Measurements from ENCODE around the gene TMEM121. TPM values are rescaled to one million over a fixed set of nuclear protein-coding genes. Genes with fewer than 3 reads are reported as not detected.

TMEM121 gene
- total RNA-seq, 4 donors from 2014 or later: 3.9 to 6.7 (median 5.2) TPM

DNA sequence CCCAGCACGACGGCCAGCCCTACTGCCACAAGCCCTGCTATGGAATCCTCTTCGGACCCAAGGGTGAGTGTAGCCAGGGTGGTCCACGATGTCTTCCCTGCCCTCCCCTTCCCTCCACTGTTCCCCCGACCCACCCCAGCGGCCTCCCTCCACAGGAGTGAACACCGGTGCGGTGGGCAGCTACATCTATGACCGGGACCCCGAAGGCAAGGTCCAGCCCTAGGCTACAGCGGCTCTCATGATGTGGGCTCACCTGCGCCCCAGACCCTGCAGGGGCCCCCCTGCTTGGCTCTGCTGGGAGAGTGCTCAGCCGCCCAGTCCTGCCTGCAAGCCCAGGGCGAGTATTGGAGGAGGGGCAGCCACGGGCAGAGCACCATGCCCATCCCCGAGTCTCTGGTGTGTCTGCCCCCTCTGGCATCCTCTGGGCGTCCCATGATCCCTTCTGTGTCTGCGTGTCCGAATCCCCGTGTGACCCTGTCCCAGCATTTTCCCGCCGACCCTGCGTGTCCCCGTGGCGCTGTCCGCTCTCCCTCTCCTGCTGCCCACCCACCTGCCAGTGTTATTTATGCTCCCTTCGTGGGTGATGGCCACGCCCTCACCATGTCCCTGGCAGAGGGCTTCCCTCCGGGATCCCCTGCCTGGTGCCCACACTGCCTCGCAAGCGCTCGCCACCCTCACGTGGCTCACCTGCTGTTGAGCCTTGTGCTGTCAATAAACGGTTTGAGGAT lies 46.8 kb upstream of the TMEM121 start:
- no peaks in the 10 kb centered on the region for H3K27me3 ChIP-seq
- no peak for ATAC-seq
- peak overlapping the region; percentile 21 to 97 (median 94) for H3K27ac ChIP-seq
- no peak for TF ChIP-seq POLR2A (IDR thresholded peaks at IDR 0.05)
- TF ChIP-seq POLR2AphosphoS5 (IDR thresholded peaks at IDR 0.05): no peak
- TF ChIP-seq, protein P1, sequence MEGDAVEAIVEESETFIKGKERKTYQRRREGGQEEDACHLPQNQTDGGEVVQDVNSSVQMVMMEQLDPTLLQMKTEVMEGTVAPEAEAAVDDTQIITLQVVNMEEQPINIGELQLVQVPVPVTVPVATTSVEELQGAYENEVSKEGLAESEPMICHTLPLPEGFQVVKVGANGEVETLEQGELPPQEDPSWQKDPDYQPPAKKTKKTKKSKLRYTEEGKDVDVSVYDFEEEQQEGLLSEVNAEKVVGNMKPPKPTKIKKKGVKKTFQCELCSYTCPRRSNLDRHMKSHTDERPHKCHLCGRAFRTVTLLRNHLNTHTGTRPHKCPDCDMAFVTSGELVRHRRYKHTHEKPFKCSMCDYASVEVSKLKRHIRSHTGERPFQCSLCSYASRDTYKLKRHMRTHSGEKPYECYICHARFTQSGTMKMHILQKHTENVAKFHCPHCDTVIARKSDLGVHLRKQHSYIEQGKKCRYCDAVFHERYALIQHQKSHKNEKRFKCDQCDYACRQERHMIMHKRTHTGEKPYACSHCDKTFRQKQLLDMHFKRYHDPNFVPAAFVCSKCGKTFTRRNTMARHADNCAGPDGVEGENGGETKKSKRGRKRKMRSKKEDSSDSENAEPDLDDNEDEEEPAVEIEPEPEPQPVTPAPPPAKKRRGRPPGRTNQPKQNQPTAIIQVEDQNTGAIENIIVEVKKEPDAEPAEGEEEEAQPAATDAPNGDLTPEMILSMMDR (IDR thresholded peaks at IDR 0.05): no peak
- TF ChIP-seq EP300 (IDR thresholded peaks at IDR 0.05): no peak
- no peaks in the 10 kb centered on the region for H3K9me3 ChIP-seq
- no peak overlapping the region for H3K4me3 ChIP-seq
- H3K4me1 ChIP-seq: peaks cover 4 to 98% (median 58%) of the 10 kb centered on the region in 3 donors
- 63% methylated on average over 10 of the region's 34 CpGs; no CpG with 5 or more reads in 1 of the 2 donors for WGBS, 2 donors (ENCODE audit: low coverage in 1 of 2)
- peaks cover 0 to 23% of the 10 kb centered on the region in 2 donors for H3K36me3 ChIP-seq

DNA sequence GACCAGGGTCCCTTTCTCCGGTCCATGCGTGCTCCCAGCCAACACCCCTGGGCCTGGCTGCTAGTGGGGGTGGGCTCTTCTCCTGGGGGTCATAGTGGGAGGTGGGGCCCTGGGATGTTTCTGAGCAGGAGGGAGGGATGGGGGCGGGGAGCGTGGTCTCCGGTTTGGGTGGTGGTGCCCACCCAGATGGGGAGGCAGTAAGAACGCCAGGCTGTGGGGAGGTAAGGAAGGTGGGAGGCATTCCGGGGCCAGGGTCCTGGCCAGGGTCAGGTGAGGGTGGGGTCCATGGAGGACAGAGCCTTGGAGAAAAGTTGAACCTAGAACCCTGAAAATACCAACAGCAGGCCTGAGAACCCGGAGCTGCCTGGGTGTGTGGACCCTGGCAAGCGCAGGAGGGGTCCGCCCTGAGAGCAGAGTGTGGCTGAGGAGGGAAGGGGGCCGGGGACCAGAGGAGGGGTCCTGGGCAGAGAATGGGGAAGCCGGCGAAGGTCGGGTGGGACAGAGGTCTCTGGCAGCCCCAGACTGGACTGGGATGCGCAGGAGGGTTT lies 46.1 kb upstream of the TMEM121 start:
- 55 to 79% methylated on average over 4 to 7 of the region's 15 CpGs for WGBS, 2 donors (ENCODE audit: low coverage in 1 of 2)
- H3K9me3 ChIP-seq: no peaks in the 10 kb centered on the region
- no peak for ATAC-seq
- no peaks in the 10 kb centered on the region for H3K27me3 ChIP-seq
- peaks cover 4 to 100% (median 65%) of the 10 kb centered on the region in 3 donors for H3K4me1 ChIP-seq
- TF ChIP-seq POLR2AphosphoS5 (IDR thresholded peaks at IDR 0.05) (no peak), EP300 (IDR thresholded peaks at IDR 0.05) (no peak), POLR2A (IDR thresholded peaks at IDR 0.05) (no peak)
- TF ChIP-seq, protein P1 (IDR thresholded peaks at IDR 0.05): no peak
- H3K27ac ChIP-seq: peak overlapping the region; percentile 21 to 97 (median 94)
- peaks cover 0 to 23% of the 10 kb centered on the region in 2 donors for H3K36me3 ChIP-seq
- no peak overlapping the region for H3K4me3 ChIP-seq

DNA sequence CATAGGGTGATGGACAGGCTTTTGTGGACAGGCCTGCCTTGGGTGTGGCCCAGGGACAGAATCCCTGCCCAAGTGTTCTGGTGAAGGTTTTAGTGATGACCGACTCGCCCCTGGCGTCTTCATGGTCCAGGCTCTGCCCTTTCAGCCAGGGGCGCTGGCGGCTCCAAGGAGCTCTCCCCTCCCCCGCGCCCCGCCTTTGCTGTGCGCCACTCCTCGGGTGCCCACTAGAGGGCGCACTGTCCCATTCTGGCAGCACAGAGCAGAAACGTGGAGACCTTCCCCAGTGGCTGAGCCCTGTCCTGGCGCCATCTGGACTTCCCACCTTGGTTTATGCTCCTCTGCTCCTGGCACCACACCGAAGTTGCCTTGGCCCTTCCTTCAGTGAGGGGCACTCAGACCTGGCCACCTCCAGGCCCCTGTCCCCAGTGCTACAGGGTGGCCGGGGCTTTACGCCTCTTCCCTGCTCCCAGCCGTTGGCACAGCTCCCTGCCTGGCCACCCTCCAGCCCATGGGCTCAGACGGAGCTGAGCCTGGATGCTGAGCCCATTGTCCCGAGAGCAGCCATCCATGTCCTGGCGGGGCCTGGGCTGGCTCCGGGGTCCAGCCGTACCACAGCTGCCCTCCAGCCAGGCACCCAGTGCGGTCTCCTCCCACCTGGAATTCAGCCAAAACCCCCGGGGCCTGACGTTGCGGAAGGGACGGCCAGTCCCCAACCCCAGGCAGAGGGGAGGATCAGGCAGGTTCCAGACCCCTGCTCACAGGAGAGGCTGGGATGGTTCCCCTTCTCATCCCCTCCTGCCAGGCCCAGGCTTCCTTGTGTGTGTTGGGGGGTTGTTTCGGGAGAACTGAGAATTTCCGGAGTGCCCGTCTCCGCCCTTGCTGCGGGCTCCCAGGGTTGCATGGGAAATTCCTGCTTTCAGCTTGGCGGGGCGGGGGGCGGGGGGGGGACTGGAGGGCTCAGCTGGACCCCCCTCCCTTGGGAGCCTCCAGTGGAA lies 45.3 kb upstream of the TMEM121 start:
- Histone ChIP-seq H3K36me3 (peaks cover 0 to 23% of the 10 kb centered on the region in 2 donors), H3K9me3 (no peaks in the 10 kb centered on the region), H3K27ac (peak overlapping the region; percentile 82 to 97 (median 94)), H3K4me3 (peak overlapping the region; percentile 8 to 51), H3K27me3 (no peaks in the 10 kb centered on the region), H3K4me1 (peaks cover 4 to 100% (median 71%) of the 10 kb centered on the region in 3 donors)
- ATAC-seq: peak; percentile 73
- WGBS, 2 donors (ENCODE audit: low coverage in 1 of 2): 0% methylated on average over 9 of the region's 35 CpGs; no CpG with 5 or more reads in 1 of the 2 donors
- TF ChIP-seq, protein P1 (IDR thresholded peaks at IDR 0.05): peak in 3 of 4 experiments; percentile 99 to 100 (median 99)
- TF ChIP-seq EP300 (IDR thresholded peaks at IDR 0.05) (no peak), POLR2AphosphoS5 (IDR thresholded peaks at IDR 0.05) (peak; percentile 71)

DNA sequence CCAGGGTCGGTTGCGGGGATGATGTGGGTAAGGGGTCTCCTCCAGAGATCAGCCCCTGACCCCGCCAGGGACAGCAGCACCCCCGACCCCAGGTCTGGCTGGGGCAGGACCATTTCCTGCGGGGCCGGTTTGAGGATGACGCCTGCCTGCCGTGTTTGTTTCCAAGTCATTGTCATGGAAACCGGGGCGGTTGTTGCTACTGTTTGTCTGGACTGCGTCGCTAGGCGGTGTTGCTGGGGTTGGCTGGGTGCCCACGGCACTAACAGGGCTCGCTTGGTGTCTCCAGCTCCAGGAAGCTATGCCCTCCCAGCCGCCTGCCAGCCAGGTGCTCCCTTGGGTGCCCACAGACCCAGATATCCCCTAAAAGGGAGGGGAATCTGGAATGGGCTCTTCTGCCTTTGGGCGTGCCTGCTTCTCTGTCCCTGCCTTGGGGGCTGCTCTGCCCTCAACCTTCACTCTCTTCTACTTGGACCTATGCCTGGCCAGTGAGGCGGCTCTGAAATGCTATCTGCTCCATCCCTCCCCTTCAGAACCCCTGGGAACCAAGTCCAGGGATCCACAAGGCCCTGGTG lies 44.4 kb upstream of the TMEM121 start:
- 0 to 17% methylated on average over 1 of the region's 18 CpGs for WGBS, 2 donors (ENCODE audit: low coverage in 1 of 2)

More for the DNA sequence above, 44.4 kb upstream of the TMEM121 start:
- peaks cover 0 to 23% of the 10 kb centered on the region in 2 donors for H3K36me3 ChIP-seq
- H3K9me3 ChIP-seq: no peaks in the 10 kb centered on the region
- no peaks in the 10 kb centered on the region for H3K27me3 ChIP-seq
- peak overlapping the region; percentile 82 to 97 (median 94) for H3K27ac ChIP-seq
- H3K4me3 ChIP-seq: peak overlapping the region in 1 of 2 donors; percentile 51
- TF ChIP-seq, protein P1 (IDR thresholded peaks at IDR 0.05): peak in 2 of 4 experiments; percentile 12 to 42
- TF ChIP-seq POLR2AphosphoS5 (IDR thresholded peaks at IDR 0.05) (peak; percentile 76), EP300 (IDR thresholded peaks at IDR 0.05) (no peak), POLR2A (IDR thresholded peaks at IDR 0.05) (no peak)
- peaks cover 4 to 100% (median 71%) of the 10 kb centered on the region in 3 donors for H3K4me1 ChIP-seq
- peak; percentile 67 for ATAC-seq
